Activated CD4-positive, alpha-beta T cell treated with anti-CD3 and anti-CD28 coated beads, Interleukin-2, amount 50 U/mL, for 16 hours (primary cell): ENCODE results near the gene INIP.

Source experiments
- DNase-seq: peaks from one replicate; pipeline ENCODE4 v3.0.0-alpha.2; 2020

The INIP gene

GRCh38 chr9:112669326-112669725 is 48.6 kb downstream of the INIP start:
- no peak for DNase-seq

GRCh38 chr9:112665347-112665746 is 52.6 kb downstream of the INIP start:
- DNase-seq, result no peak

GRCh38 chr9:112664531-112664930 is 53.4 kb downstream of the INIP start:
- DNase-seq, result no peak

GRCh38 chr9:112663681-112664080 is 54.2 kb downstream of the INIP start:
- no peak for DNase-seq

- DNase-seq, result no peak
Measured at GRCh38 chr9:112659906-112660305, 58.0 kb downstream of the INIP start.

GRCh38 chr9:112655668-112656067 is 62.2 kb downstream of the INIP start:
- no peak for DNase-seq

GRCh38 chr9:112654282-112654681 is 63.6 kb downstream of the INIP start:
- DNase-seq, result no peak

- no peak for DNase-seq
Measured at GRCh38 chr9:112648624-112649023, 69.3 kb downstream of the INIP start.

GRCh38 chr9:112647596-112647995 is 70.3 kb downstream of the INIP start:
- DNase-seq, result no peak

GRCh38 chr9:112642126-112642525 is 75.8 kb downstream of the INIP start:
- DNase-seq, result no peak

GRCh38 chr9:112640311-112640710 is 77.6 kb downstream of the INIP start:
- no peak for DNase-seq
